ENCODE measurements around the gene CCDC194.

The CCDC194 gene

GRCh38 chr19:17393914-17394313 is at the start of gene CCDC194:
CCDC194 (minus strand) TSS chr19:17394196; CDS start chr19:17394158, 38 bp downstream.
- H3K4me3 ChIP-seq (ENCODE audit: low read depth, low read length): no peak within 1 kb of the TSS

GRCh38 chr19:17441241-17442021 is 47.4 kb upstream of the CCDC194 start:
- H3K4me3 ChIP-seq (ENCODE audit: low read depth, low read length): no peak overlapping the region

- no peak overlapping the region for H3K4me3 ChIP-seq (ENCODE audit: low read depth, low read length)
Observed at GRCh38 chr19:17436874-17437267, 42.9 kb upstream of the CCDC194 start.

GRCh38 chr19:17436094-17436873 is 42.3 kb upstream of the CCDC194 start:
- H3K4me3 ChIP-seq (ENCODE audit: low read depth, low read length): no peak overlapping the region

- no peak overlapping the region for H3K4me3 ChIP-seq (ENCODE audit: low read depth, low read length)
Observed at GRCh38 chr19:17435218-17435617, 41.2 kb upstream of the CCDC194 start.

- H3K4me3 ChIP-seq (ENCODE audit: low read depth, low read length): no peak overlapping the region
Observed at GRCh38 chr19:17431417-17431816, 37.4 kb upstream of the CCDC194 start.

- no peak overlapping the region for H3K4me3 ChIP-seq (ENCODE audit: low read depth, low read length)
Observed at GRCh38 chr19:17429641-17430113, 35.7 kb upstream of the CCDC194 start.

- peak overlapping the region; percentile 30 for H3K4me3 ChIP-seq (ENCODE audit: low read depth, low read length)
Observed at GRCh38 chr19:17424743-17425365, 30.9 kb upstream of the CCDC194 start.

- H3K4me3 ChIP-seq (ENCODE audit: low read depth, low read length): no peak overlapping the region
Observed at GRCh38 chr19:17423429-17424208, 29.6 kb upstream of the CCDC194 start.

- no peak overlapping the region for H3K4me3 ChIP-seq (ENCODE audit: low read depth, low read length)
Observed at GRCh38 chr19:17421942-17422341, 27.9 kb upstream of the CCDC194 start.

- H3K4me3 ChIP-seq (ENCODE audit: low read depth, low read length): peak overlapping the region; percentile 56
Observed at GRCh38 chr19:17420475-17420924, 26.5 kb upstream of the CCDC194 start.

GRCh38 chr19:17419621-17420474 is 25.9 kb upstream of the CCDC194 start, which contains the start of gene MVB12A:
MVB12A (plus strand) TSS chr19:17420047; CDS start chr19:17420136, 89 bp downstream.
- H3K4me3 ChIP-seq (ENCODE audit: low read depth, low read length): peak within 1 kb of the TSS; percentile 56

- H3K4me3 ChIP-seq (ENCODE audit: low read depth, low read length): peak overlapping the region; percentile 21
Observed at GRCh38 chr19:17419154-17419620, 25.2 kb upstream of the CCDC194 start.

GRCh38 chr19:17418710-17419109 is 24.7 kb upstream of the CCDC194 start:
- H3K4me3 ChIP-seq (ENCODE audit: low read depth, low read length): no peak overlapping the region

GRCh38 chr19:17415121-17415520 is 21.1 kb upstream of the CCDC194 start:
- no peak overlapping the region for H3K4me3 ChIP-seq (ENCODE audit: low read depth, low read length)

- no peak overlapping the region for H3K4me3 ChIP-seq (ENCODE audit: low read depth, low read length)
Observed at GRCh38 chr19:17414097-17414496, 20.1 kb upstream of the CCDC194 start.

- H3K4me3 ChIP-seq (ENCODE audit: low read depth, low read length): no peak overlapping the region
Observed at GRCh38 chr19:17411801-17412200, 17.8 kb upstream of the CCDC194 start.

GRCh38 chr19:17409990-17410389 is 16.0 kb upstream of the CCDC194 start:
- no peak overlapping the region for H3K4me3 ChIP-seq (ENCODE audit: low read depth, low read length)

GRCh38 chr19:17406887-17407196 is 12.8 kb upstream of the CCDC194 start:
- no peak overlapping the region for H3K4me3 ChIP-seq (ENCODE audit: low read depth, low read length)
